Loucy (cell line): Measurements from ENCODE around the gene PLEKHG4B.

Experiments
- EZH2phosphoT487 ChIP-seq: fragments of 200-600 bp; IDR thresholded peaks from 2 replicates; pipeline ENCODE4 v1.6.1; 2018; ENCODE audit warnings: antibody characterized with exemption, mild to moderate bottlenecking, moderate library complexity, borderline replicate concordance
- TF ChIP-seq, protein P1 (sequence below): fragments of 200-600 bp; sonication (generic); conservative IDR thresholded peaks from 2 replicates; pipeline ENCODE4 v1.5.1; 2014; ENCODE audit warnings: mild to moderate bottlenecking, antibody characterized with exemption, low read length

DNA sequence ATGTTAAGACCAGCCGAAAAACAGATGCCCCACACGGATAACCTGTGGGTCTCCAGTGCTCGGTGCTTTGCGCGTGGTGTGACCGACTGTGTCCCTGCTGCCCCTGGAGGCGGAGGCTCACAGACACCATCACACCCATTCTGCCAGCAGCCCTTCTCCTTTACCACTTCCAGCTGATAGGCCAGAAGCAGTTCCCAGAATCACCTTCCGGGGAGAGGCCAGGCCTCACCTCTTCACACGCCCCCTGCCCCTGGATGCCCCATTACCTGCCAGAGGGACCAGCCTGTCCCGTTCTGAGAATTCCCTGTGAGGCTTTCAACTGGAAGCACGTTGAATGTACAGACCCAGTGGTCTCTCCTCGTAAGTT lies 77.7 kb downstream of the PLEKHG4B start:
- TF ChIP-seq, protein P1, sequence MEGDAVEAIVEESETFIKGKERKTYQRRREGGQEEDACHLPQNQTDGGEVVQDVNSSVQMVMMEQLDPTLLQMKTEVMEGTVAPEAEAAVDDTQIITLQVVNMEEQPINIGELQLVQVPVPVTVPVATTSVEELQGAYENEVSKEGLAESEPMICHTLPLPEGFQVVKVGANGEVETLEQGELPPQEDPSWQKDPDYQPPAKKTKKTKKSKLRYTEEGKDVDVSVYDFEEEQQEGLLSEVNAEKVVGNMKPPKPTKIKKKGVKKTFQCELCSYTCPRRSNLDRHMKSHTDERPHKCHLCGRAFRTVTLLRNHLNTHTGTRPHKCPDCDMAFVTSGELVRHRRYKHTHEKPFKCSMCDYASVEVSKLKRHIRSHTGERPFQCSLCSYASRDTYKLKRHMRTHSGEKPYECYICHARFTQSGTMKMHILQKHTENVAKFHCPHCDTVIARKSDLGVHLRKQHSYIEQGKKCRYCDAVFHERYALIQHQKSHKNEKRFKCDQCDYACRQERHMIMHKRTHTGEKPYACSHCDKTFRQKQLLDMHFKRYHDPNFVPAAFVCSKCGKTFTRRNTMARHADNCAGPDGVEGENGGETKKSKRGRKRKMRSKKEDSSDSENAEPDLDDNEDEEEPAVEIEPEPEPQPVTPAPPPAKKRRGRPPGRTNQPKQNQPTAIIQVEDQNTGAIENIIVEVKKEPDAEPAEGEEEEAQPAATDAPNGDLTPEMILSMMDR, result no peak
- TF ChIP-seq EZH2phosphoT487, result no peak
